Spleen (tissue), 11 donors: ENCODE results near the gene SIN3B. TPM values are rescaled to one million over a fixed set of nuclear protein-coding genes. Genes with fewer than 3 reads are reported as not detected.
A peak's percentile ranks its signal among the peaks of the same experiment; 100 is the strongest.

Source experiments
- DNase-seq: peaks from one replicate; pipeline ENCODE4 v3.0.0-alpha.2; 2020
- H3K27ac ChIP-seq, 8 donors: fragments of 200-600 bp; sonication (generic) in 7 of 8; 1 replicate in 4 of 8; 2 replicates in 4 of 8; pipeline versions ENCODE4 v1.5.0 to v1.8.0; 2016 to 2021; ENCODE audit warnings: inconsistent platforms in 4 of 8, mild to moderate bottlenecking in 4 of 8, moderate library complexity in 1 of 8
- H3K27me3 ChIP-seq, 7 donors: fragments of 200-600 bp; sonication (generic) in 6 of 7; replicated peaks in 1 of 7; 1 replicate in 4 of 7; 2 replicates in 3 of 7; pipeline versions ENCODE4 v1.5.0 to v1.8.0; 2016 to 2021; ENCODE audit warnings: inconsistent platforms in 3 of 7, mild to moderate bottlenecking in 1 of 7
- H3K36me3 ChIP-seq, 6 donors: fragments of 200-600 bp; sonication (generic) in 5 of 6; 1 replicate in 4 of 6; 2 replicates in 2 of 6; pipeline versions ENCODE4 v1.5.0 to v1.8.0; 2016 to 2021; ENCODE audit warnings: inconsistent platforms in 2 of 6
- H3K4me1 ChIP-seq, 6 donors: fragments of 200-600 bp; sonication (generic) in 5 of 6; 1 replicate in 3 of 6; 2 replicates in 3 of 6; pipeline versions ENCODE4 v1.5.0 to v1.8.0; 2016 to 2021; ENCODE audit warnings: inconsistent platforms in 3 of 6
- H3K4me3 ChIP-seq, 8 donors: fragments of 200-600 bp; sonication (generic) in 7 of 8; 1 replicate in 4 of 8; 2 replicates in 4 of 8; pipeline versions ENCODE4 v1.5.0 to v1.8.0; 2016 to 2021; ENCODE audit warnings: inconsistent platforms in 4 of 8, mild to moderate bottlenecking in 4 of 8, moderate library complexity in 2 of 8
- H3K9me3 ChIP-seq, 8 donors: fragments of 200-600 bp; sonication (generic) in 7 of 8; 1 replicate in 4 of 8; 2 replicates in 4 of 8; pipeline versions ENCODE4 v1.5.0 to v1.8.0; 2016 to 2021; ENCODE audit warnings: inconsistent platforms in 4 of 8
- POLR2A ChIP-seq, 3 donors: fragments of 450-650 bp; IDR thresholded peaks; one replicate each; pipeline ENCODE4 v1.5.1; 2017; ENCODE audit warnings: antibody characterized with exemption in 3 of 3, mild to moderate bottlenecking in 1 of 3
- POLR2AphosphoS5 ChIP-seq, 3 donors: sonication (generic); formaldehyde crosslinking; IDR thresholded peaks; one replicate each; pipeline ENCODE4 v1.5.1; 2017; ENCODE audit warnings: antibody characterized with exemption in 3 of 3
- WGBS, 5 donors: extraction: QIAGEN DNeasy Blood & Tissue Kit in 3 of 5; methylation state at CpG; one replicate each; pipeline versions ENCODE4 v1.1.5 to v1.1.7; 2013 to 2018; 5-methylcytosine and 5-hydroxymethylcytosine counted together
- intact Hi-C: fragments of 100-400 bp; cut with DNase I; formaldehyde crosslinking; loops from one replicate; pipeline ENCODE4 v1.15.0; 2023; ENCODE audit warnings: low total_unique reads
- polyA plus RNA-seq, 3 donors: library from polyadenylated mRNA; stranded (reverse); fragments of 200-250 nt; gene quantifications; one replicate each; pipeline ENCODE4 v1.2.1, GENCODE V29; 2013
- total RNA-seq, 7 donors: library from RNA; depleted of rRNA in 3 of 7; stranded (reverse); fragments of >200 nt in 3 of 7; fragmentation: NEBNext Ultra II Directional in 4 of 7; extraction: Animal tissue kit (Norgen Biotek cat#: 25700) in 4 of 7; gene quantifications; one replicate each; pipeline versions ENCODE4 v1.1.0 to v1.2.1, GENCODE V29; 2016 to 2021
- TF ChIP-seq, protein P1 (sequence below), 11 experiments: fragments of 200-600 bp in 7 of 11; fragments of 450-650 bp in 4 of 11; sonication (generic) in 4 of 11; IDR thresholded peaks in 8 of 11; conservative IDR thresholded peaks in 3 of 11; 1 replicate in 7 of 11; 2 replicates in 4 of 11; pipeline versions ENCODE4 v1.4.0 to v1.8.0; 2016 to 2021; ENCODE audit warnings: antibody characterized with exemption in 11 of 11, inconsistent platforms in 4 of 11, mild to moderate bottlenecking in 1 of 11
- donor health status: healthy with polysubstance abuse.
- donor health status: DM: no; HTN: no; CAD: no; lungs with moderate emphysema.
- donor health status: DM: no; HTN: no; CAD: no.
- donor health status: Bipolar disorder and iron deficiency.
- donor health status: healthy.
- donor health status: DM: no; HTN: no; CAD: no.
- donor health status: DM: yes; HTN: yes; CAD: no.

The SIN3B gene
- total and polyA plus RNA-seq, 10 donors: 14.6 to 107 (median 67.6) TPM

DNA sequence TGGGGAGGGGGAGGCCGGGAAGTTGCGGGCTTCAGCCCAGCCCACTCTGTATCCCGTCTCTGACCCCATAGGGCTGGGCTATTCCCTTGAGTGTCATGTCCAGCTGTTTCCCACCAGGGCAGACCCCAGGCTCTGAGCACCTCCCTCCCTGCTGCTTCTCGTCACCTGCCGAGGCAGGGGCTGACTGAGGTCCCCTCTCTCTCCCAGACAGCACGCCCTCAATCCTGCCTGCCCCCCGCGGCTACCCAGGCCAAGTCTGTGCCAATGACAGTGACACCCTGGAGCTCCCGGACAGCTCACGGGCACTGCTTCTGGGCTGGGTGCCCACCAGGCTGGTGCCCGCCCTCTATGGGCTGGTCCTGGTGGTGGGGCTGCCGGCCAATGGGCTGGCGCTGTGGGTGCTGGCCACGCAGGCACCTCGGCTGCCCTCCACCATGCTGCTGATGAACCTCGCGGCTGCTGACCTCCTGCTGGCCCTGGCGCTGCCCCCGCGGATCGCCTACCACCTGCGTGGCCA lies 60.2 kb downstream of the SIN3B start:
- WGBS, 5 donors: 36 to 64% (median 56%) methylated on average over 11 to 22 of the region's 22 CpGs
- no peak for DNase-seq
- peak overlapping the region in 6 of 8 donors; percentile 55 to 79 (median 68) for H3K27ac ChIP-seq
- TF ChIP-seq POLR2AphosphoS5 (IDR thresholded peaks at IDR 0.05) (peak in 1 of 3 donors; percentile 47), POLR2A (IDR thresholded peaks at IDR 0.05) (no peak)
- TF ChIP-seq, protein P1, sequence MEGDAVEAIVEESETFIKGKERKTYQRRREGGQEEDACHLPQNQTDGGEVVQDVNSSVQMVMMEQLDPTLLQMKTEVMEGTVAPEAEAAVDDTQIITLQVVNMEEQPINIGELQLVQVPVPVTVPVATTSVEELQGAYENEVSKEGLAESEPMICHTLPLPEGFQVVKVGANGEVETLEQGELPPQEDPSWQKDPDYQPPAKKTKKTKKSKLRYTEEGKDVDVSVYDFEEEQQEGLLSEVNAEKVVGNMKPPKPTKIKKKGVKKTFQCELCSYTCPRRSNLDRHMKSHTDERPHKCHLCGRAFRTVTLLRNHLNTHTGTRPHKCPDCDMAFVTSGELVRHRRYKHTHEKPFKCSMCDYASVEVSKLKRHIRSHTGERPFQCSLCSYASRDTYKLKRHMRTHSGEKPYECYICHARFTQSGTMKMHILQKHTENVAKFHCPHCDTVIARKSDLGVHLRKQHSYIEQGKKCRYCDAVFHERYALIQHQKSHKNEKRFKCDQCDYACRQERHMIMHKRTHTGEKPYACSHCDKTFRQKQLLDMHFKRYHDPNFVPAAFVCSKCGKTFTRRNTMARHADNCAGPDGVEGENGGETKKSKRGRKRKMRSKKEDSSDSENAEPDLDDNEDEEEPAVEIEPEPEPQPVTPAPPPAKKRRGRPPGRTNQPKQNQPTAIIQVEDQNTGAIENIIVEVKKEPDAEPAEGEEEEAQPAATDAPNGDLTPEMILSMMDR (IDR thresholded peaks at IDR 0.05 in 8 of 11, conservative IDR thresholded peaks at IDR 0.05 in 3 of 11): peak in 2 of 11 experiments; percentile 10 to 22
- H3K4me3 ChIP-seq: peak overlapping the region in 3 of 8 donors; percentile 23 to 52 (median 25)
- H3K36me3 ChIP-seq: no peaks in the 10 kb centered on the region
- peaks cover 0 to 47% (median 0%) of the 10 kb centered on the region in 7 donors for H3K27me3 ChIP-seq
- intact Hi-C loops: no loop called here
- peaks cover 15 to 79% (median 52%) of the 10 kb centered on the region in 6 donors for H3K4me1 ChIP-seq
- no peaks in the 10 kb centered on the region for H3K9me3 ChIP-seq

DNA sequence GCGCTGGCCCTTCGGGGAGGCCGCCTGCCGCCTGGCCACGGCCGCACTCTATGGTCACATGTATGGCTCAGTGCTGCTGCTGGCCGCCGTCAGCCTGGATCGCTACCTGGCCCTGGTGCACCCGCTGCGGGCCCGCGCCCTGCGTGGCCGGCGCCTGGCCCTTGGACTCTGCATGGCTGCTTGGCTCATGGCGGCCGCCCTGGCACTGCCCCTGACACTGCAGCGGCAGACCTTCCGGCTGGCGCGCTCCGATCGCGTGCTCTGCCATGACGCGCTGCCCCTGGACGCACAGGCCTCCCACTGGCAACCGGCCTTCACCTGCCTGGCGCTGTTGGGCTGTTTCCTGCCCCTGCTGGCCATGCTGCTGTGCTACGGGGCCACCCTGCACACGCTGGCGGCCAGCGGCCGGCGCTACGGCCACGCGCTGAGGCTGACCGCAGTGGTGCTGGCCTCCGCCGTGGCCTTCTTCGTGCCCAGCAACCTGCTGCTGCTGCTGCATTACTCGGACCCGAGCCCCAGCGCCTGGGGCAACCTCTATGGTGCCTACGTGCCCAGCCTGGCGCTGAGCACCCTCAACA lies 60.8 kb downstream of the SIN3B start:
- Histone ChIP-seq H3K27ac (peak overlapping the region in 5 of 8 donors; percentile 62 to 79 (median 72)), H3K9me3 (no peaks in the 10 kb centered on the region), H3K4me1 (peaks cover 15 to 83% (median 55%) of the 10 kb centered on the region in 6 donors), H3K36me3 (no peaks in the 10 kb centered on the region), H3K4me3 (peak overlapping the region in 2 of 8 donors; percentile 23 to 52), H3K27me3 (peaks cover 0 to 53% (median 0%) of the 10 kb centered on the region in 7 donors)
- intact Hi-C loops: loop anchor here (10.0 kb wide), 1 partner anchor 55 kb away; no protein-coding TSS in a partner anchor
- 93 to 99% (median 97%) methylated on average over 17 to 48 of the region's 48 CpGs for WGBS, 5 donors
- DNase-seq: no peak
- TF ChIP-seq POLR2AphosphoS5 (IDR thresholded peaks at IDR 0.05): peak in 1 of 3 donors; percentile 16
- TF ChIP-seq POLR2A (IDR thresholded peaks at IDR 0.05): no peak
- TF ChIP-seq, protein P1 (IDR thresholded peaks at IDR 0.05 in 8 of 11, conservative IDR thresholded peaks at IDR 0.05 in 3 of 11): no peak

DNA sequence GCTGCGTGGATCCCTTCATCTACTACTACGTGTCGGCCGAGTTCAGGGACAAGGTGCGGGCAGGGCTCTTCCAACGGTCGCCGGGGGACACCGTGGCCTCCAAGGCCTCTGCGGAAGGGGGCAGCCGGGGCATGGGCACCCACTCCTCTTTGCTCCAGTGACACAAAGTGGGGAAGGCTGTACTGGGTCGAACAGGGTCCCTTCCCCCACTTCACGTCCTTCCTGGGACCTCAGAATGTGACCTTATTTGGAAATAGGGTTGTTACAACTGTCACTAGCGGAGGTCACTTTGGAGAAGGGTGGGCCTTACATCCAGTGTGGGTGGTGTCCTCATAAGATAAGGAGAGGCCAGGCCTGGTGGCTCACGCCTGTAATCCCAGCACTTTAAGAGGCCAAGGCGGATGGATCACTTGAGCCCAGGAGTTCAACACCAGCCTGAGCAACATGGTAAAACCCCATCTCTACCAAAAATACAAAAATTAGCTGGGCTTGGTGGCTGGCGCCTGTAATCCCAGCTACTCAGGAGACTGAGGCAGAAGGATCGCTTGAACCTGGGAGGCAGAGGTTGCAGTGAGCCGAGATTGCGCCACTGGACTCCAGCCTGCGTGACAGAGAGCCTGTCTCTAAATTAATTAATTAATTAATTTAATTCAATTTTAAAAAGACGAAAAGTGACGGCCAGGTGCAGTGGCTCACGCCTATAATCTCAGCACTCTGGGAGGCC lies 61.4 kb downstream of the SIN3B start:
- intact Hi-C loops: loop anchor here (10.0 kb wide), 1 partner anchor 56 kb away; no protein-coding TSS in a partner anchor
- DNase-seq: no peak
- Histone ChIP-seq H3K27me3 (peaks cover 0 to 59% (median 0%) of the 10 kb centered on the region in 7 donors), H3K27ac (peak overlapping the region in 1 of 8 donors; percentile 76), H3K36me3 (no peaks in the 10 kb centered on the region), H3K4me3 (no peak overlapping the region), H3K4me1 (peaks cover 15 to 88% (median 60%) of the 10 kb centered on the region in 6 donors), H3K9me3 (no peaks in the 10 kb centered on the region)
- TF ChIP-seq POLR2AphosphoS5 (IDR thresholded peaks at IDR 0.05): no peak
- TF ChIP-seq, protein P1 (IDR thresholded peaks at IDR 0.05 in 8 of 11, conservative IDR thresholded peaks at IDR 0.05 in 3 of 11): no peak
- no peak for TF ChIP-seq POLR2A (IDR thresholded peaks at IDR 0.05)
- 89 to 92% (median 90%) methylated on average over 20 to 24 of the region's 24 CpGs for WGBS, 5 donors
